Ovary (tissue), 3 donors: ENCODE measurements around the gene RPS19.

Experiments used
- CTCF ChIP-seq, 3 donors: fragments of 450-650 bp in 2 of 3; fragments of 200-600 bp in 1 of 3; IDR thresholded peaks; one replicate each; pipeline versions ENCODE4 v1.5.1 to v1.8.0; 2016 to 2022; ENCODE audit warnings: antibody characterized with exemption in 3 of 3, mild to moderate bottlenecking in 1 of 3
- EP300 ChIP-seq: sonication (generic); formaldehyde crosslinking; IDR thresholded peaks from one replicate; pipeline ENCODE4 v1.6.1; 2017; ENCODE audit warnings: antibody characterized with exemption
- POLR2A ChIP-seq: fragments of 450-650 bp; IDR thresholded peaks from one replicate; pipeline ENCODE4 v1.6.1; 2017; ENCODE audit warnings: antibody characterized with exemption, mild to moderate bottlenecking, moderate library complexity
- donor health status: DM: no; HTN: no; CAD: no.

- TF ChIP-seq CTCF (IDR thresholded peaks at IDR 0.05) (no peak), EP300 (no peak), POLR2A (no peak)
Observed at GRCh38 chr19:41913538-41914423, 53.7 kb downstream of the RPS19 start.
